Activated CD4-positive, alpha-beta T cell treated with anti-CD3 and anti-CD28 coated beads, Interleukin-2, amount 10 ng/mL, durations not matched to agents 24 days and 14 days (primary cell): ENCODE results near the gene MRPS10. TPM values are rescaled to one million over a fixed set of nuclear protein-coding genes. Genes with fewer than 3 reads are reported as not detected.
"Not testable (repeated sequence)": the region's sequence is repeated elsewhere in the genome, so short reads cannot be mapped to it uniquely, and the experiment has no call there.

Experiments used
- DNase-seq: peaks from one replicate; pipeline ENCODE4 v3.0.0; 2022
- H3K27ac Mint-ChIP-seq: one replicate; pipeline ENCODE4 v1.8.0; 2022; ENCODE audit warnings: mild to moderate bottlenecking, mixed read lengths
- H3K27me3 Mint-ChIP-seq: one replicate; pipeline ENCODE4 v1.8.0; 2022; ENCODE audit warnings: mixed read lengths
- H3K36me3 Mint-ChIP-seq: one replicate; pipeline ENCODE4 v1.8.0; 2022; ENCODE audit warnings: low read depth, mild to moderate bottlenecking, mixed read lengths
- H3K4me1 Mint-ChIP-seq: one replicate; pipeline ENCODE4 v1.8.0; 2021; ENCODE audit warnings: mixed read lengths
- H3K4me3 Mint-ChIP-seq: one replicate; pipeline ENCODE4 v1.8.0; 2022; ENCODE audit warnings: mild to moderate bottlenecking, moderate library complexity, mixed read lengths
- H3K9me3 Mint-ChIP-seq: one replicate; pipeline ENCODE4 v1.8.0; 2021; ENCODE audit warnings: mixed read lengths
- intact Hi-C: fragments of 100-400 bp; cut with micrococcal nuclease; formaldehyde crosslinking; loops from one replicate; pipeline ENCODE4 v1.15.1; 2023
- total RNA-seq: library from RNA; stranded (reverse); gene quantifications from 2 replicates; pipeline ENCODE4 v1.2.3, GENCODE V29; 2022

The MRPS10 gene
- total RNA-seq, 1 donor from 2014 or later: 50.8 TPM

DNA sequence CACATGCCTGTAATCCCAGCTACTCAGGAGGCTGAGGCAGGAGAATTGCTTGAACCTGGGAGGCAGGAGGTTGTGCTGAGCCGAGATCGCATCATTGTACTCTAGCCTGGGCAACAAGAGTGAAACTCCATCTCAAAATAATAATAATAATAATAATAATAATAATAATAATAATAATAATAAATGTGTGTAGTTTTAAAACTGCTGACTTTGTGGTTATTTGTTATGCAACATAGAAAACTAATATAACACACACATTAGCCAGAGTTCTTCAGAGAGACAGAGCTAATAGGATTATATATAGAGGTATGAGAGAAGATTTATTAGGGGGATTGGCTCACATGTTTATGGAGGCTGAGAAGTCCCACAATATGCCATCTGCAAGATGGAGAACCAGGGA, 47.9 kb downstream of the MRPS10 start:
- DNase-seq, H3K36me3 Mint-ChIP-seq, H3K4me1 Mint-ChIP-seq, H3K9me3 Mint-ChIP-seq, H3K4me3 Mint-ChIP-seq, H3K27me3 Mint-ChIP-seq, H3K27ac Mint-ChIP-seq: not testable (repeated sequence)
- intact Hi-C loops: loop anchor here (5.0 kb wide), 1 partner anchor 322 kb away; no protein-coding TSS in a partner anchor

DNA sequence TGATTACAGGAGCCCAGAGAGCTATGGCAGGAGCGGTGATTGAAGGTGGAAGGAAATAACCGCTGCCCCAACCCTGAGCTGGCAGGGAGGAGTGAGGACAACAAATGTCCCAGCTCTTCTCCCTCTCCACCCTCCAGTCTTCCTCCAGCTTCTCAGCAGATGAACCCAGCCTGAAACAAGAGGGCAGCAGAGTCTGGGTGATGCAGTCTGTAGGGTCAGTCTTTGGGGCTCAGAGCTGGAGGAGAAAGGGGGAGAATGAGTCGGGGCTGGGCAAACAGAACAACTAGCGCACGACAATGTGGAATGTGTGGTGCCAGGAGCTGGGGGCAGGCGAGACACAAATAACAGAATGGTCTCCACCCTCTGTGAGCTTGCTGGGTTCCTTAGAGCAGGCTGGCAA, 49.0 kb downstream of the MRPS10 start:
- Mint-ChIP-seq H3K4me1 (peaks cover 7% of the 10 kb centered on the region), H3K4me3 (no peak overlapping the region), H3K9me3 (no peaks in the 10 kb centered on the region), H3K36me3 (no peaks in the 10 kb centered on the region), H3K27ac (no peak overlapping the region), H3K27me3 (peaks cover 5% of the 10 kb centered on the region)
- no peak for DNase-seq
- intact Hi-C loops: loop anchor here (5.0 kb wide), 1 partner anchor 321 kb away; no protein-coding TSS in a partner anchor

DNA sequence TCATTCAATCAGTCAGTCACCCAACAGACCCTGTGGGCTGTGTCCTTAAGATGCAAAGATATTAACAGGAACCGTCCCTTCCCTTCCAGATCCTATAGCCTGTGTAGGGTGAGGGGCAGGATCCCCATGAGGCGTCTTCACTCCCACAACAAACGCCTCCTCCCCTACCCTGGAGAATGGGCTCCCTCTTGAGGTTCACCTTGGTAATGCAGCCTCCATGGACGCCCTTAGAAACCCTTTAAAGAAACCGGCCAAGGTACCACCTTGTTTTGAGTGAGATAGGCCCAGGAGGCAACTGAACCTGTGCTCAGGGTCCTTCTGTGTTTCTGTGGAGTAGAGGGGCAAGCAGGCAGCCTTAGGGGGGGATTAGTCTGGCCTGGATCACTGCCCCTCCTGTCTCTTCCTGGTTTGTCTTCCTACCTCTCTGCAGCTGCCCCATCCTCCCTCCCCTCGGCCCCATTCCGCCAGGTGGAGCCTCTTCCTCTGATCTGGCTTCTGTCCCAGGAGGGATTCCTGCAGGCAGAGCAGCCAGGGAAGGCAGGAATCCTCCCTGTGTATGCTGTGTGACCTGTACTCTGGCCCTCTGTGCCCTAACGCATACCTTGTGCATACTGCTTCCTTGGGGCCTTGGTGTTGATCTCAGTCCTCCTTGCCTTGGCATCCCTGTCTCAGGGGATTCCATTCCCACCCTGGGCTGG, 51.1 kb downstream of the MRPS10 start:
- no peaks in the 10 kb centered on the region for H3K9me3 Mint-ChIP-seq
- no peak overlapping the region for H3K27ac Mint-ChIP-seq
- H3K4me1 Mint-ChIP-seq: peaks cover 7% of the 10 kb centered on the region
- no peak overlapping the region for H3K4me3 Mint-ChIP-seq
- DNase-seq: peak; percentile 95
- intact Hi-C loops: loop anchor here (1.0 to 5.0 kb wide), 5 partner anchors 48 to 386 kb away; partner anchors contain the start of gene PRICKLE4
- no peaks in the 10 kb centered on the region for H3K36me3 Mint-ChIP-seq
- H3K27me3 Mint-ChIP-seq: peaks cover 7% of the 10 kb centered on the region

DNA sequence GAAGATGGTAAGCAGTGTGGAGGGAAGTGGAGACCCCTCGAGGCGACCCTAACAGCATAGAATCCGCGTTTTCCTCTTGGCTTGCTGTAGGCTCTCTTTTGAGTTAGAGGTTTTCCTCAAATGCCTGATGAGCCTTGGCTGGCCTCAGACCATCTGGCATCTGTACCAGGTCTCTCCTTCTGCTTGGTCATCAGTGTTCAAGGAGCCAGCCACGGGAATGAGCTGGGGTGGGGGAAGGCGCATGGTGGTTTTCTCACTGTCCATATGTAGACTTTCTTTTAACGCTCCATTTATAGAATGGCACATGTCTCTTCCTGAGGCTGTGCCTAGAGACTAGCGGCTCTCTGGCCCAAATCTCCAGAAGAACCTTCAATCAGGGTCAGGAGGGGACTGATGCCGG, 52.6 kb downstream of the MRPS10 start:
- H3K27ac Mint-ChIP-seq: no peak overlapping the region
- peaks cover 14% of the 10 kb centered on the region for H3K27me3 Mint-ChIP-seq
- H3K4me3 Mint-ChIP-seq: no peak overlapping the region
- H3K36me3 Mint-ChIP-seq: no peaks in the 10 kb centered on the region
- H3K4me1 Mint-ChIP-seq: peaks cover 7% of the 10 kb centered on the region
- H3K9me3 Mint-ChIP-seq: no peaks in the 10 kb centered on the region
- DNase-seq: no peak
- intact Hi-C loops: loop anchor here (5.0 kb wide), 1 partner anchor 318 kb away; no protein-coding TSS in a partner anchor

DNA sequence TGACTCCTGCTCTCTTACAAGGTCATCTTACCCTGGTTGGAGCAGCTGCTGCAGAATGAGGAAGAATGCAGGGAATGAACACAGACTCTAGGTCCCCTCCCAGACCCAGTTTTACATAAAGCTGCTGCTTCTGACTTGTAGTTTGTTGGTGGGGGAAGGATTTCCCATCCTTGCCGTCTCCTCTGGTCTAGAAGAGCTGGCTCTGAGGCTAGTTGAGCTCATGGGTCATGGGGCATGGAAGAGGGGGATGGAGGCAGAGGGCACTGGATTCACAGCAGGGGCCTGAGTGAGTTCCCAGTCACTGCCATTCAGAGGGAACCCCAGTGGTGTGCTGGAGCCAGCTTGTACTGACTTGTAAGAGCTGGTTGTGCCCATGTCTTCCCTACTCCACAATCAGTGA, 53.7 kb downstream of the MRPS10 start:
- peaks cover 7% of the 10 kb centered on the region for H3K4me1 Mint-ChIP-seq
- intact Hi-C loops: no loop called here
- DNase-seq: no peak
- no peaks in the 10 kb centered on the region for H3K9me3 Mint-ChIP-seq
- peaks cover 14% of the 10 kb centered on the region for H3K27me3 Mint-ChIP-seq
- no peak overlapping the region for H3K27ac Mint-ChIP-seq
- no peak overlapping the region for H3K4me3 Mint-ChIP-seq
- H3K36me3 Mint-ChIP-seq: no peaks in the 10 kb centered on the region

DNA sequence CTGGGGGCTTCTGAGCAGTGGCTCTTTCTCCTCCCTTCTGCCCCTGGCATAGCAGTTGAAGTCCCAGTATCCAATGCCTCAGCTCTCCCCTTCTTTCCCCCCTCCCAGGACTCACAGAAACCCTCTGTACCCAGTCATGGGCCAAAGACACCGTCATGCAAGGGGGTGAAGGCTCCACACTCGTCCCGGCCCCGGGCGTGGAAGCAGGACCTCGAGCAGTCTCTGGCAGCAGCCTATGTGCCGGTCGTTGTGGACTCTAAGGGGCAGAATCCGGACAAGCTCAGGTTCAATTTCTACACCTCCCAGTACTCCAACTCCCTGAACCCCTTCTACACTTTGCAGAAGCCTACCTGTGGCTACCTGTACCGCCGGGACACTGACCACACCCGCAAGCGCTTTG, 54.8 kb downstream of the MRPS10 start:
- DNase-seq: no peak
- no peaks in the 10 kb centered on the region for H3K36me3 Mint-ChIP-seq
- no peak overlapping the region for H3K4me3 Mint-ChIP-seq
- H3K9me3 Mint-ChIP-seq: no peaks in the 10 kb centered on the region
- H3K4me1 Mint-ChIP-seq: peaks cover 7% of the 10 kb centered on the region
- peaks cover 14% of the 10 kb centered on the region for H3K27me3 Mint-ChIP-seq
- no peak overlapping the region for H3K27ac Mint-ChIP-seq
- intact Hi-C loops: no loop called here

DNA sequence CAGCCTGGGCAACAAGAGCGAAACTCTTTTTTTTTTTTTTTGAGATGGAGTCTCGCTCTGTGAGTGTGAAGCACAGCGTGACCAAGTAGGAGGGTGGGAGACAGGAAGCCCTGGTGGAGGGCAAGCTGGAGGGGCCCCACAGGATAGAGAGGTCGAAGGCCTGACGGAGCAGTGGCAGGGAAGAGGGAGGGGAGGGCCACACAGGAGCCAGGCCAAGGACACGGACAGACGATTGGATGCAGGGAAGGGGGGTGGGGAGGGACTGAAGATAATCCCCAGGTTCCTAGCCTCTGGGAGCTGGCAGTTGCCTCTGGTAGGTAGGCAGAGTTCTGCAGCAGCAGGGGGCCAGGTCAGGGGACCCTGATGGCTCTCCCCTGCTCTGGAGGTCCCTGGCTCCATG, 55.3 kb downstream of the MRPS10 start:
- peaks cover 14% of the 10 kb centered on the region for H3K27me3 Mint-ChIP-seq
- peaks cover 7% of the 10 kb centered on the region for H3K4me1 Mint-ChIP-seq
- intact Hi-C loops: no loop called here
- H3K9me3 Mint-ChIP-seq: no peaks in the 10 kb centered on the region
- H3K4me3 Mint-ChIP-seq: no peak overlapping the region
- H3K36me3 Mint-ChIP-seq: no peaks in the 10 kb centered on the region
- H3K27ac Mint-ChIP-seq: no peak overlapping the region
- DNase-seq: no peak

DNA sequence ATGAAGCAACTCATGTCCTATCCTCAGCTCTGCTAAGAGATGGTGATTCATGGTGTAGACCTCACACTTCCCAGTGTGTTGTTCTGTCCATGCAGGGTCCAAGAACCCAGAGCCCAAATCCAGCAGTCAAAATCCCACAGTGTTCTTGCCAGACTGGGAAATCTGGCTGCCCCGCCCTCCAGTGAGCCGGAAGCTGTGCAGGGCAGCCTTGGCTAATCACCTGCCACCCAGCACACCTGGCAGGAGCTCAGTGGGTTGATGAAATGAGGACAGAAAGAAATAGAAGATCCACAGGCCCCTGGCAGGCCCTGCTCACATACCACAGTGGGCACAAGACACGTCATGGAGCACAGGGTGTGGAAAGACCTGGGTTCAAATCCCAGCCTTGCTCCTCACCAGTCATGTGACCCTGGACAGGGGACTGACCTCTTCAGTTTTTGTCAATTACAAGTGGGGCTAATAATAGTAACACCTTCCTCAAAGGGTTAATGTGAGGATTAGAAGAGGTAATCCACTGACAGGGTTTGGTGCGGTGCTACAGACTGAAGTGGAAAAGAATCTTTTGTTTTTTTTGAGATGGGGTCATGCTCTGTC, 58.1 kb downstream of the MRPS10 start:
- no peaks in the 10 kb centered on the region for H3K4me1 Mint-ChIP-seq
- H3K9me3 Mint-ChIP-seq: no peaks in the 10 kb centered on the region
- DNase-seq: no peak
- H3K36me3 Mint-ChIP-seq: no peaks in the 10 kb centered on the region
- no peak overlapping the region for H3K4me3 Mint-ChIP-seq
- no peak overlapping the region for H3K27ac Mint-ChIP-seq
- H3K27me3 Mint-ChIP-seq: peaks cover 9% of the 10 kb centered on the region
- intact Hi-C loops: no loop called here

DNA sequence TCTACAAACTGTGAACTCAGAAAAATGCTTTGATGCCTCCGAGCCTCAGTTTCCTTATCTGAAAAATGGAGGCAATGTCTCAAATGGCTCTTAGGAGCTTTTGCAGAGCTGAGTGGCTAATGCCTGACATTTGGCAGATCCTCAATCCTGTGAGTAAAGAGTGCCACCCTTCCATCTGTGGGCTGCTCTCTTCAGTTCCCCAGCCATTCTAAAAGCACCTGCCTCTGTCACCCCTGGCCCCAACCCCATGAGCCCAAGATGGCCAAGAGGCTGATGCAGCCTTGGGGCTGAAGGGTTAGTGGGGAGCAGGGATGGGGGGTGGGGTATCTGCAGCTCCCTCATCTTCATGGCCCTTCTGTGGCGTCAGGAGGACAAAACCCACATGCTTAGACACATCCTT, 59.0 kb downstream of the MRPS10 start:
- intact Hi-C loops: no loop called here
- Mint-ChIP-seq H3K27ac (no peak overlapping the region), H3K4me1 (no peaks in the 10 kb centered on the region), H3K4me3 (no peak overlapping the region), H3K27me3 (peaks cover 9% of the 10 kb centered on the region), H3K36me3 (no peaks in the 10 kb centered on the region), H3K9me3 (no peaks in the 10 kb centered on the region)
- DNase-seq: no peak

DNA sequence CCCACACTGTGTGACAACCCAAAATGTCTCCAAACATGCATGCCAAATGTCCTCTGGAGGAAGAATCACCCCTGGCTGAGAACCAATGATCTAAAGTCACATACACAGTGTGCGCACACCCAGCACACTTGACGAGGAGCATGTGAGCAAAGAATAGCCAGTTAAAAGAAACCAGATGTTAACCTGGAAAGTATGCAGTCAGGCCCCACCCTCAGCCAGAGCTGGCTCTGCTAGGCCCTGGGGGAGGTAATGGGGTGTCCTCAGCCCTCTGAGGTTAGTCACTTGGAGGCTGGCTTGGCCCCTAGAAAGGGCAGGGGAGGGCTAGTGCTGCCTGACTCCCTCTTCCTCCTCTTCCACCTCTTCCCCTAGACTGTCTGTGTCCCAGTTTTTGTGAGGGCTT, 59.6 kb downstream of the MRPS10 start:
- Mint-ChIP-seq H3K4me3 (no peak overlapping the region), H3K36me3 (no peaks in the 10 kb centered on the region), H3K4me1 (no peaks in the 10 kb centered on the region), H3K27ac (no peak overlapping the region), H3K27me3 (peaks cover 11% of the 10 kb centered on the region), H3K9me3 (no peaks in the 10 kb centered on the region)
- DNase-seq: no peak
- intact Hi-C loops: no loop called here

Other genes with a start within 250 kb of the MRPS10 start
- gene TAF8, start 167.3 kb downstream of the MRPS10 start, total RNA-seq: 38.1 and 38.7 TPM in 2 replicates
- gene C6orf132, start 75.2 kb downstream of the MRPS10 start, total RNA-seq: 0.21 and 0.40 TPM in 2 replicates
- gene GUCA1A, start 44.5 kb downstream of the MRPS10 start, total RNA-seq: not detected in 2 replicates
- 1.2 and 2.1 TPM in 2 replicates for gene GUCA1B, start 22.9 kb downstream of the MRPS10 start, total RNA-seq
- gene TRERF1, start 234.1 kb upstream of the MRPS10 start, total RNA-seq: 37.0 and 37.3 TPM in 2 replicates